GM21825 (cell line): ENCODE data around the gene ABHD14A.

Experiments
- ATAC-seq: cut with Tn5 transposase; IDR thresholded peaks from one replicate; pipeline ENCODE4 v1.9.1; 2021; ENCODE audit warnings: mild to moderate bottlenecking, moderate library complexity; ENCODE audit not compliant: unreplicated experiment

Gene ABHD14A

GRCh38 chr3:51955175-51955892 lies 19.5 kb upstream of the ABHD14A start, which contains the start of gene GPR62:
Gene GPR62 (plus strand): TSS chr3:51955381. CDS start chr3:51955653, 272 bp downstream.
- no peak for ATAC-seq

GRCh38 chr3:51955893-51956770 lies 18.7 kb upstream of the ABHD14A start:
- no peak for ATAC-seq

GRCh38 chr3:51957520-51958205 lies 17.2 kb upstream of the ABHD14A start:
- ATAC-seq, result no peak

GRCh38 chr3:51958603-51959521 lies 16.0 kb upstream of the ABHD14A start:
- ATAC-seq, result no peak

- no peak for ATAC-seq
These were observed 15.2 kb upstream of the ABHD14A start for GRCh38 chr3:51959651-51960050.

GRCh38 chr3:51960386-51960785 lies 14.5 kb upstream of the ABHD14A start:
- no peak for ATAC-seq

- no peak for ATAC-seq
These were observed 13.9 kb upstream of the ABHD14A start for GRCh38 chr3:51961011-51961410.

GRCh38 chr3:51961602-51962569 lies 13.0 kb upstream of the ABHD14A start:
- no peak for ATAC-seq

GRCh38 chr3:51962854-51963530 lies 11.9 kb upstream of the ABHD14A start:
- ATAC-seq, result no peak

- no peak for ATAC-seq
These were observed 10.9 kb upstream of the ABHD14A start for GRCh38 chr3:51963951-51964451.

GRCh38 chr3:51964521-51964920 lies 10.3 kb upstream of the ABHD14A start:
- ATAC-seq, result no peak

- no peak for ATAC-seq
These were observed 8.8 kb upstream of the ABHD14A start for GRCh38 chr3:51966016-51966415.

- ATAC-seq, result no peak
These were observed 8.4 kb upstream of the ABHD14A start for GRCh38 chr3:51966486-51966885.

GRCh38 chr3:51966922-51967383 lies 7.9 kb upstream of the ABHD14A start:
- no peak for ATAC-seq

GRCh38 chr3:51967384-51968169 lies 7.3 kb upstream of the ABHD14A start, which contains the start of gene PCBP4:
Gene PCBP4 (minus strand): TSS chr3:51967454. CDS start chr3:51961240, 6,214 bp downstream.
- ATAC-seq, result peak; percentile 41

- ATAC-seq, result no peak
These were observed 6.6 kb upstream of the ABHD14A start for GRCh38 chr3:51968170-51968775.
